ENCODE results near the gene MOK.

DNA sequence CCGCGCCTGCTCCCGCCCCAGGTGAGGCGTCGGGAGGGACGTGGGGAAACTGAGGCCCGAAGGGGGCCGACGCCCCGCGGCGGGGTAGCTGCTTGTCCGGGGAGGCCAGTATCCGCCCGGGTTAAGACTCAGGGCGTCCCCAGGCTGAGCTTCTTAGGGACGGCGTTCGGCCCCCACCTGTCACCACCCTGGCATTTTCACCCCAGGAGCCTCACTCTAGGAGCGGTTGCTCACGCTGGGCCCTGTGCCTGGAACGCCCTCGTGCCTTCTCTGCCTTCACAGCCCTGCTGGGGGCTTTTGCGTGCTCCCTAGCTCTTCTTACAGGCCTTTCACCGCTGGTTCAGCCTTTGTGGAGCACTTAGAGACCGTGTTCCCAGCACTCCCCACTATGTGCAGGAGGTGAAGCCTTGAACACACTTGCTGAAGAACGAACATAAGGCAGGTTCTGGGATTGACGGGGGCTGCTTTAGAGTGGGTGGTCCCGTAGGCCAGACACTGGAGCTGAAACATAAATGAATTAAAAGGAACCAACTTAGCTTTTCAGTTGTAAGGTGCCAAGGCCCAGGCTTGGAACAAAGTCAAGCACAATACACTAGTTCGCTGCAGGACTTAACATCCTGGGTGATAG, 15.2 kb upstream of the MOK start:
- TF ChIP-seq CTCF (IDR thresholded peaks at IDR 0.05) (no peak), POLR2AphosphoS5 (IDR thresholded peaks at IDR 0.05; ENCODE audit: insufficient read depth in 1 of 2, low read depth in 1 of 2) (no peak)

Data from vagina (tissue), 2 donors.